Thyroid gland (tissue), 4 donors: ENCODE measurements around the gene MISP3. TPM values are rescaled to one million over a fixed set of nuclear protein-coding genes. Genes with fewer than 3 reads are reported as not detected.

ENCODE experiments used
- DNase-seq, 2 donors: peaks; one replicate each; pipeline ENCODE4 v3.0.0-alpha.2; 2019
- H3K27ac ChIP-seq, 3 donors: fragments of 200-600 bp; sonication (generic); 1 replicate in 2 of 3; 2 replicates in 1 of 3; pipeline ENCODE4 v1.5.1; 2016 to 2019; ENCODE audit warnings: mild to moderate bottlenecking in 1 of 3, moderate library complexity in 1 of 3
- H3K27me3 ChIP-seq: fragments of 200-600 bp; sonication (generic); one replicate; pipeline ENCODE4 v1.5.1; 2019
- H3K36me3 ChIP-seq, 2 donors: fragments of 200-600 bp; sonication (generic); one replicate each; pipeline ENCODE4 v1.5.1; 2016 to 2019
- H3K4me1 ChIP-seq, 2 donors: fragments of 200-600 bp; sonication (generic); one replicate each; pipeline ENCODE4 v1.5.1; 2017 to 2019
- H3K4me3 ChIP-seq, 3 donors: fragments of 200-600 bp; sonication (generic); replicated peaks in 1 of 3; 1 replicate in 2 of 3; 2 replicates in 1 of 3; pipeline ENCODE4 v1.5.1; 2016; ENCODE audit warnings: mild to moderate bottlenecking in 1 of 3
- H3K9me3 ChIP-seq: fragments of 200-600 bp; sonication (generic); one replicate; pipeline ENCODE4 v1.5.1; 2017
- POLR2A ChIP-seq, 2 donors: fragments of 450-650 bp; IDR thresholded peaks; one replicate each; pipeline ENCODE4 v1.6.1; 2017; ENCODE audit warnings: antibody characterized with exemption in 2 of 2, mild to moderate bottlenecking in 2 of 2, moderate library complexity in 1 of 2
- WGBS, 2 donors: methylation state at CpG; one replicate each; pipeline ENCODE4 v1.1.5; 2017; 5-methylcytosine and 5-hydroxymethylcytosine counted together
- intact Hi-C: fragments of 100-400 bp; cut with DNase I; formaldehyde crosslinking; loops from one replicate; pipeline ENCODE4 v1.15.1; 2023
- total RNA-seq, 4 donors: library from RNA; depleted of rRNA; stranded (reverse); fragments of >200 nt; gene quantifications; one replicate each; pipeline ENCODE4 v1.2.3, GENCODE V29; 2016
- TF ChIP-seq, protein P1 (sequence below), 6 experiments: fragments of 200-600 bp in 3 of 6; fragments of 450-650 bp in 3 of 6; sonication (generic) in 3 of 6; IDR thresholded peaks; one replicate each; pipeline ENCODE4 v1.5.1; 2016 to 2019; ENCODE audit warnings: antibody characterized with exemption in 6 of 6, mild to moderate bottlenecking in 2 of 6, inconsistent platforms in 1 of 6, moderate library complexity in 1 of 6

MISP3 gene
- total RNA-seq, 4 donors from 2014 or later, result 7.9 to 9.9 (median 9.1) TPM

- no peaks in the 10 kb centered on the region for H3K9me3 ChIP-seq
- no peak for DNase-seq
- H3K36me3 ChIP-seq, result no peaks in the 10 kb centered on the region
- no peak overlapping the region for H3K4me3 ChIP-seq
- intact Hi-C loops, result no loop called here
- no peaks in the 10 kb centered on the region for H3K27me3 ChIP-seq
- 86 to 95% methylated on average over 3 to 8 of the region's 9 CpGs for WGBS, 2 donors
- TF ChIP-seq POLR2A (IDR thresholded peaks at IDR 0.05), result no peak
- TF ChIP-seq, protein P1, sequence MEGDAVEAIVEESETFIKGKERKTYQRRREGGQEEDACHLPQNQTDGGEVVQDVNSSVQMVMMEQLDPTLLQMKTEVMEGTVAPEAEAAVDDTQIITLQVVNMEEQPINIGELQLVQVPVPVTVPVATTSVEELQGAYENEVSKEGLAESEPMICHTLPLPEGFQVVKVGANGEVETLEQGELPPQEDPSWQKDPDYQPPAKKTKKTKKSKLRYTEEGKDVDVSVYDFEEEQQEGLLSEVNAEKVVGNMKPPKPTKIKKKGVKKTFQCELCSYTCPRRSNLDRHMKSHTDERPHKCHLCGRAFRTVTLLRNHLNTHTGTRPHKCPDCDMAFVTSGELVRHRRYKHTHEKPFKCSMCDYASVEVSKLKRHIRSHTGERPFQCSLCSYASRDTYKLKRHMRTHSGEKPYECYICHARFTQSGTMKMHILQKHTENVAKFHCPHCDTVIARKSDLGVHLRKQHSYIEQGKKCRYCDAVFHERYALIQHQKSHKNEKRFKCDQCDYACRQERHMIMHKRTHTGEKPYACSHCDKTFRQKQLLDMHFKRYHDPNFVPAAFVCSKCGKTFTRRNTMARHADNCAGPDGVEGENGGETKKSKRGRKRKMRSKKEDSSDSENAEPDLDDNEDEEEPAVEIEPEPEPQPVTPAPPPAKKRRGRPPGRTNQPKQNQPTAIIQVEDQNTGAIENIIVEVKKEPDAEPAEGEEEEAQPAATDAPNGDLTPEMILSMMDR (IDR thresholded peaks at IDR 0.05), result no peak
- H3K27ac ChIP-seq, result no peak overlapping the region
- no peaks in the 10 kb centered on the region for H3K4me1 ChIP-seq
These were observed 20.6 kb upstream of the MISP3 start for GRCh38 chr19:14051980-14052379.

- TF ChIP-seq, protein P1 (IDR thresholded peaks at IDR 0.05), result no peak
- no peak for TF ChIP-seq POLR2A (IDR thresholded peaks at IDR 0.05)
- H3K36me3 ChIP-seq, result no peaks in the 10 kb centered on the region
- intact Hi-C loops, result no loop called here
These were observed 20.1 kb upstream of the MISP3 start for GRCh38 chr19:14052470-14052869.

GRCh38 chr19:14053032-14053431, 19.6 kb upstream of the MISP3 start:
- no peak for DNase-seq
- no peaks in the 10 kb centered on the region for H3K36me3 ChIP-seq
- no peaks in the 10 kb centered on the region for H3K9me3 ChIP-seq
- TF ChIP-seq, protein P1 (IDR thresholded peaks at IDR 0.05), result no peak
- no peak for TF ChIP-seq POLR2A (IDR thresholded peaks at IDR 0.05)
- 93 to 98% methylated on average over 3 of the region's 3 CpGs for WGBS, 2 donors
- no peak overlapping the region for H3K27ac ChIP-seq
- H3K4me3 ChIP-seq, result no peak overlapping the region
- intact Hi-C loops, result no loop called here
- H3K27me3 ChIP-seq, result no peaks in the 10 kb centered on the region
- peaks cover 4 to 10% of the 10 kb centered on the region in 2 donors for H3K4me1 ChIP-seq

More at GRCh38 chr19:14052470-14052869, 20.1 kb upstream of the MISP3 start:
- H3K4me3 ChIP-seq, result no peak overlapping the region
- no peak overlapping the region for H3K27ac ChIP-seq
- H3K4me1 ChIP-seq, result peaks cover 0 to 4% of the 10 kb centered on the region in 2 donors
- no peaks in the 10 kb centered on the region for H3K27me3 ChIP-seq
- DNase-seq, result no peak
- no peaks in the 10 kb centered on the region for H3K9me3 ChIP-seq
- 92 to 98% methylated on average over 6 of the region's 6 CpGs for WGBS, 2 donors

DNA sequence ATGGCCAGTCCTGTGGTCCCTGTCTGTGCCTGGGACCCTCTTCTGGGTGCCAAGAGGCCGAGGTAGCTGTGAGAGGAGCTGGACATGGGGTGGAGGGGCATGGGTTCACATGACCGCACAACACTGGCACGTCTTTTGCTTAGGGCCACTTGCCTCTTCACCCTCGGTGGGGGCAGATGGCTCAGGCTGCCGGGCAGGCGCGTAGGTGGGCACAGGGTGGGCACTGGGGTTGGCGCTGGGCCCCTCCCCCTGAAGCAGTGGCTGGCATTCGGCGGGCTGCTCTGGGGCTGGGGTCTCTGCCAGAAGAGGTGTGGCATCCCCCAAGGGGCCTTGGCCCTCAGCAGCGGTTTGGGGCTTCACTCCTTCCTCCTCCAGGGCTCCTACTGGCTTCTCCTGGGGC, 19.1 kb upstream of the MISP3 start:
- TF ChIP-seq, protein P1 (IDR thresholded peaks at IDR 0.05), result no peak
- TF ChIP-seq POLR2A (IDR thresholded peaks at IDR 0.05), result no peak
- Histone ChIP-seq H3K4me3 (no peak overlapping the region), H3K4me1 (peaks cover 5 to 14% of the 10 kb centered on the region in 2 donors), H3K27me3 (no peaks in the 10 kb centered on the region), H3K36me3 (no peaks in the 10 kb centered on the region), H3K27ac (no peak overlapping the region), H3K9me3 (no peaks in the 10 kb centered on the region)
- no peak for DNase-seq
- intact Hi-C loops, result no loop called here
- WGBS, 2 donors, result 93 to 94% methylated on average over 4 to 8 of the region's 11 CpGs

DNA sequence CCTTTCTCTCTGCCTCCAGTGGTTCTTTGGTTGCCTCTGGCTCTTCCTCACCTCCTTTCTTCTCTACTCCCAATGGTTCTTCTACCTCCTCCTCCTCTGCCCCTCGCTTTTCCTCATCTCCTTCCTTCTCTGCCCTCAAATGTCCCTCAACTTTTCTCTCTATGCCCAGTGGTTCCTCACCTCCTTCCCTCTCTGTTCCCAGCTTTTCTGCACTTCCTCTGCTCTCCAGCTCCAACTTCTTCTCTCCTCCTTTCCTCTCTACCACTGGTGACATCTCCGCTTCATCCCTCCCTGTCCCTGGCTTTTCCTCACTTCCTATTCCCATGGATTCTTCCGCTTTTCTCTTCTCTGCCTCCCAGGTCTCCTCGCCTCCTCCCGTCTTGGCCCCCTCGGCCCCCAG, 18.5 kb upstream of the MISP3 start:
- intact Hi-C loops, result no loop called here

More for the DNA sequence above, 18.5 kb upstream of the MISP3 start:
- DNase-seq, result no peak
- 86 to 92% methylated on average over 6 of the region's 6 CpGs for WGBS, 2 donors
- Histone ChIP-seq H3K4me1 (peaks cover 5 to 18% of the 10 kb centered on the region in 2 donors), H3K4me3 (no peak overlapping the region), H3K27me3 (no peaks in the 10 kb centered on the region), H3K9me3 (no peaks in the 10 kb centered on the region), H3K36me3 (no peaks in the 10 kb centered on the region), H3K27ac (no peak overlapping the region)
- no peak for TF ChIP-seq POLR2A (IDR thresholded peaks at IDR 0.05)
- TF ChIP-seq, protein P1 (IDR thresholded peaks at IDR 0.05), result no peak
